Sciatic nerve (tissue), 2 donors: Measurements from ENCODE around the gene MAP10. TPM values are rescaled to one million over a fixed set of nuclear protein-coding genes. Genes with fewer than 3 reads are reported as not detected.

ENCODE experiments used
- ATAC-seq: fragments of 200-7000 bp; cut with Tn5 transposase; one replicate; pipeline ENCODE4 v1.9.1; 2020; ENCODE audit warnings: mild to moderate bottlenecking, moderate library complexity
- DNase-seq: peaks from one replicate; pipeline ENCODE4 v3.0.0-alpha.2; 2020; ENCODE audit warnings: low spot score
- intact Hi-C: fragments of 100-400 bp; cut with DNase I; formaldehyde crosslinking; loops from one replicate; pipeline ENCODE4 v1.14.2; 2022
- total RNA-seq: library from RNA; stranded (reverse); fragmentation: NEBNext Ultra II Directional; extraction: Animal tissue kit (Norgen Biotek cat#: 25700); gene quantifications from one replicate; pipeline ENCODE4 v1.2.1, GENCODE V29; 2021
- donor health status: DM: no; HTN: no; CAD: no.
- donor health status: DM: no; HTN: no; CAD: no.

The MAP10 gene
- total RNA-seq, 1 donor from 2014 or later = 2.3 TPM

DNA sequence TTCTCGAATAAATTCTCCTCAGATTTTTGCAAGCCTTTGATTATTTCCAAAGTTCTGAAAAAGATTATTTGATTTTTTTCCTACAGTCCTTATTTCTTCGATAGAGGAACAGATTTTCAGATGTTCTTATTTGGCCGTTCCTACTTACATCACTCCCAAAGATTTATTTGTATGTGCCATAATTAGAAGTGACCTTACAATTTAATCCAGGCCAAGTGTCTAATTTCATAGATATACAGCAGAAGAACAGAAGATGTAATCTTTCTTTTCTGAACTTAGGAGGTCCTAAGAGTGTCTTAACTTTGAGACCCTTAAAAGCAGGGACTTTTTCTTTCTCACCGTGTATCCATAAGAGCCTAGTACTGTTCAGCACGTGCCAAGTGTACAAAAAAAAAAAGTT lies 46.3 kb downstream of the MAP10 start:
- intact Hi-C loops = no loop called here
- DNase-seq = no peak
- ATAC-seq = no peak

DNA sequence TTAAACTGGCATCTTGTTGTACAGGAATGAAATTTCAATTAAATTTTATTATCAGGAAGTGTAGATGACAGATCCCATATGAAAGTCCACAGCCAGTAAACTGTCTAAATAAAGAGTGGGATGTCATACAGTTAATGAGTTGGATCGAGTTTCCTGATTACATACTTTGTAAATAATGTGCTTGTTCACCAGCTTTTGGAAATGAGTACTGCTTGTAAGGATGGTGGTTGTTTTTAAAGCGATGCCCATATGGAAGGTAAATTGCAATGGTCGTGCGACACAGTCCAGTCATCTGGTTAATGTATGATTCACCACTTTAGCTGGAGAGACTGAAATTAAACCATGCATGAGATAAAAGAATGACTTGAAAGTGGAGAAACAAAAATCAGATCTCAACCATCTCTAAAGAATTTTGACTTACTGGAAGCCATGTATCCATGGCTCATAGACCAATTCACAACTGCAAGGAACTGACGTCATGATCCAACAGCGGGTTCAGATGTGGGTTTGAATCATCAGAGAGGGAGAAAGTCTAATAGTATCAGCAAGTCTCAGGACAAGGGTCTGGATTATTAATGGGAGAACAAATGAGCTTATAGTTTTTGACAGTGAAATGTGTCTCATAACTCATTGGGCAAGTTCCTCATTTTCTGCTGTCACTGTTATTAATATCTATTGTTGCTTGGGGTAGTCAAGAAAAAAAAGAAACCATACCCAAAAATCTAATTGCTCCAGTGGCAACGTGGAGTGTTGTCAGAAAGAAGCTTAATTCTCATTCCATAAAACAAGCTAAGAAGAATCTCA lies 49.0 kb downstream of the MAP10 start:
- ATAC-seq (no peak), DNase-seq (no peak)
- intact Hi-C loops = no loop called here

DNA sequence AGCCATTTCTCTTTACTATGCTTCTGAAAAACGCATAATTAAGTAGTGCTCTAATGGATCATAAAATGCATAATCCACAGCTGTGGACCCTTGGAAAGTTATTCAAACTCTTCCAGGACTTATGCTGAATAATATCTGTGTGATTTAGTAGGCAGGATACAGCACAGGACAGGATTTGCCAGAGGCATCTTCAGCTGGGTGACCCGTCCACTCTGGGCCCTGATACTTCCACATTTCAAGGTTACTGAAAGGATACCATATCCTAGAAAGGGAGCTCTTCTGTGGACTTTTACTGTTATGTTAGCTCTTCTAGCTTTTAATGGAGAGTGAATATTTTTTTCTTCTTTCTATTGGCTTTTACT lies 49.6 kb downstream of the MAP10 start:
- intact Hi-C loops = no loop called here
- DNase-seq = no peak
- ATAC-seq = no peak

DNA sequence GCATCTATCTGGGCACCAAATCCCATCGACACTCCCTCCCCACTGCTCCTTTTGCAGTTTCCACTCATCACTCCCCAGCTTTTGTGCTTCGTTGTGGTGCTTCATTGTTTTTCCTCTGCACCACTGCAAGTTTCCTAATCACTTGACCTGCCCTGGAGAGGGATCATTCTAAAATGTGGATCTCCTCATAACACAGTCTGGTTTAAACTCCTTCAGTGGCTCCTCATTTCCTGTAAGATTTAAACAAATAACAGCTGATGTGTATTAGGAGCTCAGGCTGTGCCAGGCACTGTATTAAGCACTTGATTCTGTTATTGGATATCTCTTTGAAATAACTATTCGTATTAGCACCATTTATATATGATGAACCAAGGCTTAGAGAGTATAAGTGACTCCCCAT lies 51.3 kb downstream of the MAP10 start:
- ATAC-seq = no peak
- intact Hi-C loops = no loop called here
- no peak for DNase-seq

Other genes with a start within 250 kb of the MAP10 start
- 61.5 TPM for gene SIPA1L2, start 175.3 kb upstream of the MAP10 start, total RNA-seq
- 31.8 TPM for gene NTPCR, start 145.2 kb downstream of the MAP10 start, total RNA-seq